Activated CD8-positive, alpha-beta memory T cell treated with anti-CD3 and anti-CD28 coated beads for 36 hours (primary cell): ENCODE data around the gene EMILIN3. TPM values are rescaled to one million over a fixed set of nuclear protein-coding genes. Genes with fewer than 3 reads are reported as not detected.

Experiments
- CTCF ChIA-PET: fragments of 350-600 bp; sonication (Branson Sonifier 250); formaldehyde crosslinking; loops from one replicate; lab custom pipeline; 2021; ENCODE audit warnings: antibody characterized with exemption; lab: Charles Lee
- POLR2A ChIA-PET: fragments of 350-600 bp; sonication (Branson Sonifier 250); formaldehyde crosslinking; loops from one replicate; lab custom pipeline; 2021; ENCODE audit warnings: antibody characterized with exemption; lab: Charles Lee
- total RNA-seq, 2 experiments: library from RNA; stranded (reverse); gene quantifications; one replicate each; pipeline ENCODE4 v1.2.3, GENCODE V29; 2021

Gene EMILIN3
- total RNA-seq, 2 experiments from 2014 or later: not detected

DNA sequence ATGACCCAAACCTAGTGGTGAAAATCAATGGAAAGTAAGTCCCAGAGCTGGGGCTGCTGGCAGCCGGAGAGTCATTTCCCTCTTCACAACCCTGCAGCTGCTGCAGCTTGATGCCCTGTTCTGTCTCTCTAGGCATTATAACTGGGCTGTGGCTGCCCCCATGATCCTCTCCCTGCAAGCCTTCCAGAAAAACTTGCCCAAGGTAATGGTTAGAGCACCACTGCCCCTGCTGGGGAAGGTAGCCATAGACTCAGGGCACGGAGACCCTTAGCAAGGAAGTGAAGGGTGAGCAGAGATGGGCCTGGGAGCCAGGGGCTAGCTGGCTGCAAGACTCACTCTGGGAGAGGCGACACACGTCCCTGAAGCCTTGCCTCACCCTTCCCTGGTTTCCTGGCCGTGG lies 14.0 kb downstream of the EMILIN3 start:
- POLR2A ChIA-PET: no interaction called here
- CTCF ChIA-PET: no interaction called here

DNA sequence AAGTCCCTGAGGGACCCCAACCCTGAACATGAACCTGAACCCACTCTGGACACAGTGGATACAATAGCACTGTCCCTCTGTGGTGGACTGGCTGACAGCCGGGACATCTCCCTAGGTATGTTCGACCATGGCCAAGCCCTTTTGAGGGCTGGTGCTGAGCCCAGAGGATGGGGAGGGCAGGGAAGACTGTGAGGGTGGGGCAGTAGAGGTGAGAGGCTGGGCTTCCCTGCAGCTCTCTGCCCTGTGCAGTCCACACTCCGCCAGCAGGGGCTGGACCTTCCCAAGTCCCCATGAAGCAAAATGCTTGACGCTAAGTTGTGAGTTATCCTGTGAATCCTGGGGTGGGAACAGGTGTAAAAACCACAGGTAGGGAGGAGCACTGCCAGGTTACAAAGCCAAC lies 14.5 kb downstream of the EMILIN3 start:
- ChIA-PET POLR2A (no interaction called here), CTCF (no interaction called here)

GRCh38 chr20:41350408-41350962 lies 16.1 kb downstream of the EMILIN3 start:
- ChIA-PET POLR2A (no interaction called here), CTCF (interaction anchor here (1.1 to 2.3 kb wide), 2 partner anchors 10 to 16 kb away, joined by 3 to 12 read pairs; partner anchors contain the start of gene LPIN3)

DNA sequence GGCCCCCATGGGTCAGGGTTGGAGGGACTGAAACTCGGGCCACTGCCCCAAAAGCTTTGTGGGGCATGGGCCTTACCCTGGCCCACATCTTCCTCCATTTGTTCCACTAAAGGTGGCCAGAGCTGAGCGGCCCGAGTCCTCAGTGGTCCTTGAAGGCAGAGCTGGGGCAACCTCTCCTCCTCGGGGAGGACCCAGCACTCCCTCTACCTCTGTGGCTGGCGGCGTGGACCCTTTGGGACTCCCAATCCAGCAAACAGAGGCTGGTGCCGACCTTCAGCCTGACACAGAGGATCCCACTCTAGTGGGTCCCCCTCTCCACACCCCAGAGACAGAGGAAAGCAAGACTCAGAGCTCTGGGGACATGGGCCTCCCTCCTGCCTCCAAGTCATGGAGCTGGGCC lies 16.7 kb downstream of the EMILIN3 start:
- CTCF ChIA-PET: interaction anchor here (1.1 to 2.3 kb wide), 2 partner anchors 9 to 15 kb away, joined by 3 to 12 read pairs; partner anchors contain the start of gene LPIN3
- POLR2A ChIA-PET: interaction anchor here (0.6 kb wide), 1 partner anchor 10 kb away, joined by 7 read pairs; no protein-coding TSS in a partner anchor

GRCh38 chr20:41349266-41349665 lies 17.4 kb downstream of the EMILIN3 start:
- ChIA-PET CTCF (interaction anchor here (2.3 kb wide), 1 partner anchor 9 kb away, joined by 12 read pairs; the partner anchor contains the start of gene LPIN3), POLR2A (interaction anchor here (0.6 kb wide), 2 partner anchors 9 to 79 kb away, joined by 6 to 7 read pairs; no protein-coding TSS in a partner anchor)

DNA sequence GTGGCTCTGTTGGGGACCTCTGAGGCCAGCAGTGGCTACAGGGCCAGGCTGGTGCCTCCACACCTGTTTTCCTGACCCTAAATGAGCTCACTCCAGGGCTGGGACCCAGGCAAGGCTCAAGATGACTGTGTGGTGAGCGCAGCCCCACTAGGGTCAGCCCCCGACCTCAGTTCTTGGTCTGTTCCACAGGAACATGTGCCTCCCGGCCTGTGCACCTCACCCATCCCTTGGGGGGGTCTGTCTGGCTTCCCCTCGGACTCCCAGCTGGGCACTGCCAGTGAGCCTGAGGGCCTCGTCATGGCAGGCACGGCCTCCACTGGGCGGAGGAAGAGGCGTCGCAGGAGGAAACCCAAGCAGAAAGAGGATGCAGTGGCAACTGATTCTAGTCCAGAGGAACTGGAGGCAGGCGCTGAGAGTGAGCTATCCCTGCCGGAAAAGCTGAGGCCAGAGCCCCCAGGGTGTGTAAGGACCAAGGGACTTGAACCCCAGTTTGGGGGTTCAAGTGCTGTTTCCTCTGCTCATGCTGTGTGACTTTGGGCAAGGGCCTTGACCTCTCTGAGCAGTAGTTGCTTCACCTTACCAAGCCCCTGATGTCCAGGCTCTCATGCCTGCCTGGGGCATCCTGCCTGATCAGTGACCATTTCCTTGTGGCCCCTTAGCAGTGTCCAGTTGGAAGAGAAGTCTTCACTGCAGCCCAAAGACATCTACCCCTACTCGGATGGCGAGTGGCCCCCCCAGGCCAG lies 18.0 kb downstream of the EMILIN3 start:
- ChIA-PET CTCF (interaction anchor here (2.3 kb wide), 1 partner anchor 8 kb away, joined by 12 read pairs; the partner anchor contains the start of gene LPIN3), POLR2A (interaction anchor here (0.6 kb wide), 1 partner anchor 78 kb away, joined by 6 read pairs; no protein-coding TSS in a partner anchor)

GRCh38 chr20:41347523-41348429 lies 18.8 kb downstream of the EMILIN3 start:
- POLR2A ChIA-PET: no interaction called here
- CTCF ChIA-PET: no interaction called here

GRCh38 chr20:41345729-41346067 lies 20.9 kb downstream of the EMILIN3 start:
- POLR2A ChIA-PET: no interaction called here

DNA sequence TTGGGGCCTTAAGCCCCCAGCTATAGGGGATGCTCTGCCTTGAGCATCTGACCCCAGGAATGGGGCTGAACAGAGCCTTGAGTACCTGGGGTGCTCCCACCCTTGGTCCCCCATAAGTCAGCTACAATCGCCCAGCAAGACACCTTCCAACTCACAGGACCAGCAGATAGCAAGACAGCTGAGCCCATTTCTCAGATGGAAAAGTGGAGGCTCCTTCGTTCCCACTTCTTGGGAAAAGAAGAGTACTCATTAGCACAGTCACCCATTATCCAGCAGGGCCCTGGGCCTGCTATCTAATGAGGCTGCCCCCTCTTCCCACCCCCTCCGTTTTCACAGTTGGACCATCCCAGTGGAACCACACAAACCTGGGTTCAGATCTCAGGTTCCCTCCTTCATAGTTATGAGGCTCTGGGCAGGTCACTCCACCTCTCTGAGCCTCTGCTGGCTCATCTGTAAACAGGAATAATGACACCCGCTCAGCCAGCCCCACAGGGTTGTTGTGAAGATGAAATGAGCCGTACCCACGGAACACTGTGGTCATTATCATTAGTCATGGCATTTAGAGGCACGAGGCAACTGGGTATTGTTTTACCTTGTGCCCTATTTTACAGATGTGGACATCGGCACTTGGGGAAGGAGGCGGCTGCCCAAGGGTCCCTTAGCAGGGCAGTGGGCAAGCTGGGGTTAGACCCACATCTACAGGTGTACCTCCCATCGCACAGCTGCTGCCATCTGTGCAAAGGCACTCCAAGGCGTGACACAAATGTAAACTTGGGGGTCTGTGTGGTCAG lies 21.5 kb downstream of the EMILIN3 start:
- ChIA-PET POLR2A (interaction anchor here (0.8 kb wide), 1 partner anchor 207 kb away, joined by 3 read pairs; the partner anchor contains the start of gene PLCG1), CTCF (interaction anchor here (2.0 kb wide), 1 partner anchor 354 kb away, joined by 4 read pairs; no protein-coding TSS in a partner anchor)

More at GRCh38 chr20:41345729-41346067, 20.9 kb downstream of the EMILIN3 start:
- CTCF ChIA-PET: interaction anchor here (2.0 kb wide), 1 partner anchor 355 kb away, joined by 4 read pairs; no protein-coding TSS in a partner anchor

- POLR2A ChIA-PET: interaction anchor here (0.8 kb wide), 1 partner anchor 207 kb away, joined by 3 read pairs; the partner anchor contains the start of gene PLCG1
These were observed 22.1 kb downstream of the EMILIN3 start for GRCh38 chr20:41344477-41344876.

GRCh38 chr20:41342474-41343464 lies 23.8 kb downstream of the EMILIN3 start:
- POLR2A ChIA-PET: no interaction called here
- CTCF ChIA-PET: interaction anchor here (4.9 to 5.4 kb wide), 2 partner anchors 170 to 208 kb away, joined by 18 to 43 read pairs; no protein-coding TSS in a partner anchor

More at GRCh38 chr20:41344477-41344876, 22.1 kb downstream of the EMILIN3 start:
- CTCF ChIA-PET: interaction anchor here (0.6 to 2.0 kb wide), 2 partner anchors 211 to 354 kb away, joined by 4 read pairs; no protein-coding TSS in a partner anchor

DNA sequence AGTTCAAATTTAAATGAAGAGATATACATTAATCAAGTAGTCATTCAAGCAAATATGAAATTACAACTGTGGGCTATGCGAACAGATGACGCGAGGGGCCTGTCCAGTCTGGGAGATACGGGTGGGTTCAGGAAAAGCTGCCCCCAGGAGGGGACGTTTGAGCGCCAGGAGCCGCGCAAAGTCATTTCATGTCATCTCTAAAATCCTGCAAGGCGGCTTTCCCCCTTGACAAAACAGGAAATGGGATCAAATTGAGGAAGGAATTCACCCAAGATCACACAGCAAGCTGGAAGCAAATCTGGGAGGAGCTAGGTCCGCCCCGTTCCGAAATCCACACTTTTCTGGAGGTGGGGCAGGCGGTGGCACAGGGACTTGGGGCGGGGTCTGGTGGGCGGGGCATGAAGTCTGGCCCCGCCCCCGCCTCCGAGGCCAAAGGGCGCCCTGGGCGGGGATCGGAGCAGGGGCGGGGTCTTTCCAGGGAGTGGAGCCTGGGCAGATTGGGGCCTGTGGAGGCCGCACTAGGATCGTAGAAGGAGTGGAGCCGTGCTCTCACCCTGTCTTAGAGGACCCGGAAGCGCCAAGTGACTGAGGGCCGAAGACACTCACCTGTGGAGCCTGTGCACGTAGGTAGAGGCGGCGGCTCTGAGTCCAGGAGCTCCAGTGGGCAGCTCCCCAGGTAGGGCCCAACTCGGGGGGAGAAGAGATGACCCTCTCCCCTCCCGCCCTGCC lies 26.1 kb downstream of the EMILIN3 start, which contains the start of gene LPIN3:
TSS of gene LPIN3 (plus strand) at position 495 of the 729 bp plus-strand sequence. CDS start 4,983 bp downstream, outside the sequence.
- CTCF ChIA-PET: interaction anchor here (0.7 to 5.4 kb wide), 14 partner anchors 9 to 371 kb away, joined by 3 to 43 read pairs (median 3); no protein-coding TSS in a partner anchor
- POLR2A ChIA-PET: interaction anchor here (0.6 to 0.8 kb wide), 3 partner anchors 9 to 198 kb away, joined by 3 to 7 read pairs (median 4); no protein-coding TSS in a partner anchor

DNA sequence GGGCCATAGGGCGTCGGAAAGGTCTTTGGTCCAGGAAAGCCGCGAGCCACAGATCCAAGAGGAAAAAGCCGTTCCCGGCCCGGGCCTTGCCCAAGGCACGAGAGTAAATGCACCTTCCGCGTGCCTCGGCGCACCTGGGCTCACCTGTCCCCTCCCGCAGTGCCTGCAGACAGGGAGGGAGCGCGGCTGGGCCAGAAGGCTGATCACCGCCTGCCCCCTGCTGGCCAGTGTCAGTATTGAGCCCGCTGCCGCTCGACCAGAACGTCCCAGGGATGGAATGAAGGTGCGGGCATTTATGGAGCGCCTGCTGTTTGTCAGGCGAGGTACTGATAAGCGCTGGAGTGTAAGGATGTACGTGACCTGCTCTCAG lies 26.7 kb downstream of the EMILIN3 start:
- POLR2A ChIA-PET: interaction anchor here (0.6 kb wide), 1 partner anchor 10 kb away, joined by 7 read pairs; no protein-coding TSS in a partner anchor
- CTCF ChIA-PET: interaction anchor here (0.7 to 5.4 kb wide), 22 partner anchors 10 to 377 kb away, joined by 3 to 43 read pairs (median 3); no protein-coding TSS in a partner anchor

- POLR2A ChIA-PET: no interaction called here
- CTCF ChIA-PET: interaction anchor here (0.7 to 5.4 kb wide), 5 partner anchors 69 to 289 kb away, joined by 3 to 43 read pairs (median 4); no protein-coding TSS in a partner anchor
These were observed 29.7 kb downstream of the EMILIN3 start for GRCh38 chr20:41336711-41337492.

GRCh38 chr20:41335591-41335990 lies 31.0 kb downstream of the EMILIN3 start:
- ChIA-PET POLR2A (no interaction called here), CTCF (no interaction called here)
